Left ventricle myocardium inferior (tissue), 1 donor: ENCODE results near the gene GRB10. TPM values are rescaled to one million over a fixed set of nuclear protein-coding genes. Genes with fewer than 3 reads are reported as not detected.

Source experiments
- DNase-seq: peaks from one replicate; pipeline ENCODE4 v3.0.0-alpha.2; 2020
- H3K27ac ChIP-seq: fragments of 200-600 bp; replicated peaks from 2 replicates; pipeline ENCODE4 v1.8.0; 2021
- H3K27me3 ChIP-seq: fragments of 200-600 bp; 2 replicates; pipeline ENCODE4 v1.8.0; 2021; ENCODE audit warnings: low read depth
- H3K36me3 ChIP-seq: fragments of 200-600 bp; 2 replicates; pipeline ENCODE4 v1.8.0; 2021
- H3K4me1 ChIP-seq: fragments of 200-600 bp; 2 replicates; pipeline ENCODE4 v1.8.0; 2021
- H3K4me3 ChIP-seq: fragments of 200-600 bp; 2 replicates; pipeline ENCODE4 v1.8.0; 2021; ENCODE audit warnings: mild to moderate bottlenecking, moderate library complexity
- H3K9me3 ChIP-seq: fragments of 200-600 bp; replicated peaks from 2 replicates; pipeline ENCODE4 v1.8.0; 2021
- intact Hi-C: fragments of 100-400 bp; cut with micrococcal nuclease; formaldehyde crosslinking; loops from one replicate; pipeline ENCODE4 v1.11.0; 2022
- total RNA-seq: library from RNA; stranded (reverse); fragmentation: NEBNext Ultra II Directional; extraction: Animal tissue kit (Norgen Biotek cat#: 25700); gene quantifications from one replicate; pipeline ENCODE4 v1.2.1, GENCODE V29; 2021
- TF ChIP-seq, protein P1 (sequence below): fragments of 200-600 bp; IDR thresholded peaks from 2 replicates; pipeline ENCODE4 v1.8.0; 2021; ENCODE audit warnings: antibody characterized with exemption, mild to moderate bottlenecking, borderline replicate concordance
- donor health status: DM: no; HTN: yes; CAD: no; lungs with severe emphysema.

Gene GRB10
- total RNA-seq, 1 donor from 2014 or later, result 40.6 TPM

DNA sequence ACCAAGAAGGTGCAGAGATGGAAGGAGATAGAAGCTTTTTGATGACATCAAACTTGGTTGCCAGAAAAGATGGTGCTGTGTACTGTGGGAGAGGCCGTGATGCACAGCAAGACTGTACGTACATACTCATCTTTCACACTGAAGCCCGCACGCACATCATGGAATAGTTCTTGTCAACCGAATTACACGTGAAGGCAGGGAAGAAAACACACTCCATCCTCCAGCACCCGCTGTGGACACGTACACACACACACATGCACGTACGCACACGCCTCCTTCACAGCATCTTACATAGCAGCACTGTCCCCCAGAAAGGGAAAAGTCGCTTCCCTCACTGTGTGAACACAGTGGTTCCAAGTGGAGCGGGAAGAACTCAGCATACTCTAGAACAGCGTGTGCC, 163.0 kb downstream of the GRB10 start:
- TF ChIP-seq, protein P1, sequence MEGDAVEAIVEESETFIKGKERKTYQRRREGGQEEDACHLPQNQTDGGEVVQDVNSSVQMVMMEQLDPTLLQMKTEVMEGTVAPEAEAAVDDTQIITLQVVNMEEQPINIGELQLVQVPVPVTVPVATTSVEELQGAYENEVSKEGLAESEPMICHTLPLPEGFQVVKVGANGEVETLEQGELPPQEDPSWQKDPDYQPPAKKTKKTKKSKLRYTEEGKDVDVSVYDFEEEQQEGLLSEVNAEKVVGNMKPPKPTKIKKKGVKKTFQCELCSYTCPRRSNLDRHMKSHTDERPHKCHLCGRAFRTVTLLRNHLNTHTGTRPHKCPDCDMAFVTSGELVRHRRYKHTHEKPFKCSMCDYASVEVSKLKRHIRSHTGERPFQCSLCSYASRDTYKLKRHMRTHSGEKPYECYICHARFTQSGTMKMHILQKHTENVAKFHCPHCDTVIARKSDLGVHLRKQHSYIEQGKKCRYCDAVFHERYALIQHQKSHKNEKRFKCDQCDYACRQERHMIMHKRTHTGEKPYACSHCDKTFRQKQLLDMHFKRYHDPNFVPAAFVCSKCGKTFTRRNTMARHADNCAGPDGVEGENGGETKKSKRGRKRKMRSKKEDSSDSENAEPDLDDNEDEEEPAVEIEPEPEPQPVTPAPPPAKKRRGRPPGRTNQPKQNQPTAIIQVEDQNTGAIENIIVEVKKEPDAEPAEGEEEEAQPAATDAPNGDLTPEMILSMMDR, result no peak
- DNase-seq, result no peak
- intact Hi-C loops, result loop anchor here (10.0 kb wide), 1 partner anchor 55 kb away; no protein-coding TSS in a partner anchor
- H3K36me3 ChIP-seq, result peaks cover 24% of the 10 kb centered on the region
- H3K4me1 ChIP-seq, result peaks cover 41% of the 10 kb centered on the region
- H3K9me3 ChIP-seq, result no peaks in the 10 kb centered on the region
- H3K27me3 ChIP-seq, result no peaks in the 10 kb centered on the region
- no peak overlapping the region for H3K27ac ChIP-seq
- H3K4me3 ChIP-seq, result no peak overlapping the region

GRCh38 chr7:50618281-50618680, 164.4 kb downstream of the GRB10 start:
- Histone ChIP-seq H3K36me3 (peaks cover 34% of the 10 kb centered on the region), H3K4me3 (no peak overlapping the region), H3K27me3 (no peaks in the 10 kb centered on the region), H3K9me3 (no peaks in the 10 kb centered on the region), H3K27ac (no peak overlapping the region), H3K4me1 (peaks cover 28% of the 10 kb centered on the region)
- intact Hi-C loops, result loop anchor here (10.0 kb wide), 1 partner anchor 57 kb away; no protein-coding TSS in a partner anchor
- DNase-seq, result no peak
- TF ChIP-seq, protein P1, result no peak

DNA sequence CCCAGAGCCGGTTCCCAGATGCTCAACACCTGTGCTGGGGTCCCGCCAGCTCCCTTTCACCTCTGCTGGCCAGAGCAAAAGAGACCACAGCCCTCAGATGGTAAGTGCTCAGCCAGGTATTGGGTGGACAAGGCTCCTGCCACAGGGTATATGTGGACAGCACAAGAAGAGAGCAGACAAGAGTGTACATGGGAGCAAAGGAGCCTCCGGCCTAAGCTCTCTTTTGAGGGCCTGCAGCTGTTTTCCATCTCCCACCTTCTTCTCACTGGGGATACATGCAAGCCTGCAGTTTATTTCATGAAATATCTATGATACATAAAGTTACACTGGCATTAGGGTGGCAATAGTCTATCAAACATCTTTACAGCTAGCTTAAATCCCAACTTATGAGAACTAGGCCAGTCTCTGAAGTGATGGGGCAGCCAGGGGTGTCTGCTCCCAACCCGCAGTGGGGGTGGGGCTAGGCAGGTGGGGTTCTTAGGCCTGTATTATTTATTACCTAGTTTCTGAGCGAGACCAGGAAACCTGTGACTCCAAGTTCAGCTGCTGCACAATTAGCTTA, 167.1 kb downstream of the GRB10 start:
- no peak overlapping the region for H3K27ac ChIP-seq
- H3K4me1 ChIP-seq, result peaks cover 7% of the 10 kb centered on the region
- H3K36me3 ChIP-seq, result peaks cover 60% of the 10 kb centered on the region
- TF ChIP-seq, protein P1, result no peak
- no peak for DNase-seq
- H3K9me3 ChIP-seq, result no peaks in the 10 kb centered on the region
- H3K4me3 ChIP-seq, result no peak overlapping the region
- intact Hi-C loops, result loop anchor here (10.0 kb wide), 1 partner anchor 59 kb away; no protein-coding TSS in a partner anchor
- H3K27me3 ChIP-seq, result no peaks in the 10 kb centered on the region

- H3K4me3 ChIP-seq, result no peak overlapping the region
- no peaks in the 10 kb centered on the region for H3K27me3 ChIP-seq
- H3K9me3 ChIP-seq, result no peaks in the 10 kb centered on the region
- DNase-seq, result no peak
- intact Hi-C loops, result loop anchor here (10.0 kb wide), 1 partner anchor 60 kb away; no protein-coding TSS in a partner anchor
- peaks cover 67% of the 10 kb centered on the region for H3K36me3 ChIP-seq
- H3K4me1 ChIP-seq, result peaks cover 6% of the 10 kb centered on the region
- TF ChIP-seq, protein P1, result peak; percentile 63
- no peak overlapping the region for H3K27ac ChIP-seq
Measured at GRCh38 chr7:50614721-50615518, 167.8 kb downstream of the GRB10 start.

- TF ChIP-seq, protein P1, result no peak
- no peak for DNase-seq
- Histone ChIP-seq H3K9me3 (no peaks in the 10 kb centered on the region), H3K36me3 (peaks cover 72% of the 10 kb centered on the region), H3K4me3 (no peak overlapping the region), H3K4me1 (peaks cover 6% of the 10 kb centered on the region), H3K27ac (no peak overlapping the region), H3K27me3 (no peaks in the 10 kb centered on the region)
- intact Hi-C loops, result loop anchor here (10.0 kb wide), 1 partner anchor 61 kb away; no protein-coding TSS in a partner anchor
Measured at GRCh38 chr7:50613473-50613872, 169.2 kb downstream of the GRB10 start.
